IPS-18c (cell line): ENCODE data around the gene FAM98B.
"Not testable (repeated sequence)": the region's sequence is repeated elsewhere in the genome, so short reads cannot be mapped to it uniquely, and the experiment has no call there.

ENCODE experiments used
- H3K4me3 ChIP-seq: 2 replicates; pipeline ENCODE4 v1.7.0; 2013; ENCODE audit warnings: low read depth, mild to moderate bottlenecking, low read length, moderate library complexity; ENCODE audit not compliant: insufficient read depth
- H3K9me3 ChIP-seq: one replicate; pipeline ENCODE4 v1.6.1; 2013; ENCODE audit warnings: mild to moderate bottlenecking, low read length, moderate library complexity; ENCODE audit not compliant: control insufficient read depth, insufficient read depth

The FAM98B gene

DNA sequence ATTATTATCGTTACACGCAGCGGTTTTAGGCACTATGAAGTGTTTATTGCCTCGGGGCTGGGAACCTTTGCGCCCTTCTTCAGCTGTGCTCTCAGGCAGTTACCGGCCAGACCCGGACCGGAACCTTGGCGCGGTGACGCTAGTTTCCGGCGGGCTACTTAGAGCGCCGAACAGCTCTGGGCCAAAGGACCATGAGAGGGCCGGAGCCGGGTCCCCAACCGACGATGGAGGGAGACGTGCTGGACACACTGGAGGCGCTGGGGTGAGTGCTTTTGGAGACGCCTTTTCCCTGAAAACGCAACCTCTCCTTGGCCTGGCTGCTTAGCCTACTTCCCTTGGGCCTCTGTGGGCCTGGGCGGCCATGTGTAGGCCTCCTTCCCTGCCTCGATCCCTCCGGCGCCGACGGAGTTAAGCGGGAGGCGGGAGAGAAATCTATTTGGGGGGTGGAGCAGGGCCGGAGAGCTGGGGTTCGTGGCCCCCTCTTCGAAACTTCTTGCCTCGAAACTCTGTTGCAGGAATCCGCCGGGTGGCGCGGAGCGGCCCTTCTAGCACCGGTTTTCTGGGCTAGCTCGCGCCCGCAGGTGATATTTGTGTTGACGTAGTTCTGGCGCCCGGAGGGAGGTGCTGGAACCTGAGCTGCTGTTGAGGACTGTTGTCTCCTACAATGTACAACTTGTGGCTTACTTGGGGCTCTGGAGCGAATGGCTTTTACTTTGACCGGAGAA lies at the start of gene FAM98B:
Gene FAM98B (plus strand): TSS at position 157 of the 725 bp plus-strand sequence. CDS start 35 bp downstream, at position 192.
- H3K9me3 ChIP-seq = no peaks in the 10 kb centered on the region
- H3K4me3 ChIP-seq = peak within 1 kb of the TSS; percentile 91

DNA sequence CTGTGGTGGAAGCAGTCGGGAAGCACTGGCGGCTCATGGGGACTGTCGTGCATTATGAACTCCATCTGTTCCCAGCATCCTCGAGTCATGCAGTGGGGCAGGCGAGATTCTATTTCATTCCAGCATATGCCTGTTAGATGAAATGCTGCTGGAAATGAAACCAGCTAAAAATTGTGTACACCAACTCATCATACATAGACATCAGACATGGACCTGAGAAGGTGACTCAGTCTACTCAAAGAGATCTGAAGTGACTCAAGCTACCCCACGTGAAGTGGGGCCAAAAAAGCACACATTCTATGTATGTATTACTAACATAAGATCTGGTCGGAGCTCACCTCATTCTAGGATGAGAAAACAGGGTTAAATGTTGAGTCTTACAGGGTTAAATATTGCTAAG lies 47.5 kb upstream of the FAM98B start:
- Histone ChIP-seq H3K4me3 (no peak overlapping the region), H3K9me3 (no peaks in the 10 kb centered on the region)

DNA sequence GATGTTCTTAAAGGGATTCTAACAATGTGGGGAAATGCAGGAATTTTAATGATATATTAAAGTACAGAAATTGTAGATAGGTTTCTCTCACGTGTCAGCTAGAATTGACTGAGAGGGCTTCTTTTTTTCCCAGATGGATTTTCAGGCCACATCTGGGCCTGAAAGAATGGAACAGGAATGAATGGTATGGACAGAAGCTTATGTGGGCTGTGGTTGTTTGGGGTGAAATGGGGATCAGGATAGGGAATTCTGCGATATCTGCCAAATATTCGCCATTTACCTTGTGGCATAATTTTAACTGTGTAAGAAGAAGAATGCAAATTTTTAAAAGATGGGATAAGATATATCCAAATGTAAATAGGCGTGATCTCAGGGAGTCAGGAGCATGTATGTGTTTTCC lies 45.4 kb upstream of the FAM98B start:
- no peak overlapping the region for H3K4me3 ChIP-seq
- H3K9me3 ChIP-seq = no peaks in the 10 kb centered on the region

DNA sequence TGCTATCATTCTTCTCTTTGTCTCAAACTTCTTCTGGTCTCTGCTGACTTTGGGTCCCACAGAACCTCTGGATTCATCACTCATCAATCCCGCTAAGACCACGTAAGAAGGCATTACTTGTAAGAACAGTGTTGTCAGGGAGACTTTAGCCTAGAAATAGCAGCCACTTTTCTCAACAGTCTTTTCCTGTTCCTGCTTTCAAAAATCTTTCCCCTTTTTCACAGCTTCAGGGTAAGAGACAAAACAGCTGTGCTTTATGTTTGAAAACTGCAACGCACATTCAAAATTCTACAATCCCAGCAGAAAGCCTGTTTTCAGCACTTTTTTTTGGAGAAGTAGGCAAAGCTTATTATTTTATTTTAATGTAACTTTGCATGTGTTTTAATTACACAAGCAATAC lies 42.0 kb upstream of the FAM98B start:
- Histone ChIP-seq H3K9me3 (no peaks in the 10 kb centered on the region), H3K4me3 (no peak overlapping the region)

DNA sequence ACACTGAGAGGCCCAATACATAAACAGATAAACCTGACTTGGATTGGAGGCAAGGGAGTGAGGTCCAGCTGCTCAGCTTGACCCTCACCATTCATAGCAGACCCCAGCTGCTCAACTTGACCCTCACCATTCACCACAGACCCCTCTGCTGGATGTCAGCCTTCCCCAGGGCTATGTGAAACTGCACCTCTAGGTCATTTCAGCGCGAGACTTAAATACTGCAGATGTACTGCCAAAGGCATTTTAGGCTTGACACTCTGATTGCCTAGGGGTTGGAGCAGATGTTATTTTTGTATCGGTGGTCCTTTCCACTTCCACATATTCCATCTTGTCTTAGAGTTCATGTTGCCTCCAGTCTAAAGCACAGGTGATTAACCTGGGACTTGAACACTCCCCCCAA lies 41.5 kb upstream of the FAM98B start:
- Histone ChIP-seq H3K4me3 (no peak overlapping the region), H3K9me3 (no peaks in the 10 kb centered on the region)

DNA sequence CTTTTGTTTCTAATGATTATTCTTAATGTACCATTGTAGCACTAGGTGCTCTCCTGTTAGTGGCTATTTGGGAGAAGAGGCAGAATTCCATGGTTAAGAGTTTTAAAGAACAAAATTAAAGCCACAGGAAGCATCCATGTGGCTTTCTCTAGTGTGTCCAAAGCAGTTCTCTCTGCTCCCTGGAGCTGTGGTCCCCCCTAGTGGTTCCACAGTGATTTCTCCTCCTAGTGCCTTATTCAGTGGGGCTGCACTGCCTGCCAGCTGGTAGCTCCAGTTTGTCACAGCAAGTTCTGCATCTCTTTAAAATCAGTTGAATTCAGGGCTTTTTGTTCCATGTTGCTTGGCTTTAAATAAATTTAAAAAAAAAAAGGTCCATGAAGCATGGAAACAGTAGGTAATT lies 39.6 kb upstream of the FAM98B start:
- H3K4me3 ChIP-seq = no peak overlapping the region

DNA sequence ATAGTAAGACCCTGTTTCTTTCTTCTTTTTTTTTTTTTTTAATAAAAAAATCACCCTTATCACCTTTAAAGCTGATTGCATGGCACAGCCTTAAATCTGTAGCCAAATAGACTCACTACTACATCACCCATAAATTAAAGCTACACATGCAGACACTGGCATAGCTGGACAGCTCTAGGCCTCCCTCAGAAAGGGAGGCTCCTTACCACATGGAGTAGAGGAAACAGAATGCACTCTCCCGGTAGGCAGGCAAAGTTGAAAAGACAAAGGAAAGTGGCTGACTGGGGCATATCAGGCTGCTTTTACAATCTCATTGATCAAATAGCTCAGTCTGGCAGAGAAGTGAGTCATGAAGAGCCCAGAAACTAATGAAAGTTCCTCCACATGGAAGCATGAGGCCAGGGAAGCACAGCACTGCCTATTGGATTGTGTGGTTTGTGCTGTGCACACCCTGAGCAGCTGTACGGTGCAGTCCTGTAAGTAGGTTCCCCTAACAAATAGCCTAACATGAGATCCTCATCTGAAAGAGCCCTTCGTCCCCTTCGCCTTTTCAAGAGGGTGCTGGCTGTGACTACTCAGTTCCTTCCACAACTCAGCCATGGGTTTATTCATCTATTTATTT lies 32.7 kb upstream of the FAM98B start:
- no peak overlapping the region for H3K4me3 ChIP-seq
- peaks cover 2% of the 10 kb centered on the region for H3K9me3 ChIP-seq

More for the DNA sequence above, 39.6 kb upstream of the FAM98B start:
- no peaks in the 10 kb centered on the region for H3K9me3 ChIP-seq

DNA sequence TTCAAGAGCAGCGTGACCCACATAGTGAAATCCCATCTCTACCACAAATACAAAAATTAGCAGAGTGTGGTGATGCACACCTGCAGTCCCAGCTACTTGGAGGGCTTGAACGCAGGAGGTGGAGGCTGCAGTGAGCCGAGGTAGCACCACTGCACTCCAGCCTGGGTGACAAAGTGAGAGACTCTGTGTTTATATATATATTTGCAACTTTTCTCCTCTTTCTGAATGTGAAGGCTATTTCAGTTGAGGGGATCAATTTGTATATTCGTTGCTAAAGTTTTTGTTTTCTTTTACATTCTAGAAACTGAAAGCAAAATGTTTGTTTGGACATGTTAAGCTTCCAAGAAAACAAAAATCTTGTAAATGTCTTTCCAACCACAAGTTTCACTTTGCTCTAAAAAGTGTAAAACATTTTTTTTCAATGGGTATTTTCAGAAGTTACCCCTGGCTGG lies 29.8 kb upstream of the FAM98B start:
- Histone ChIP-seq H3K9me3 (peaks cover 2% of the 10 kb centered on the region), H3K4me3 (no peak overlapping the region)

DNA sequence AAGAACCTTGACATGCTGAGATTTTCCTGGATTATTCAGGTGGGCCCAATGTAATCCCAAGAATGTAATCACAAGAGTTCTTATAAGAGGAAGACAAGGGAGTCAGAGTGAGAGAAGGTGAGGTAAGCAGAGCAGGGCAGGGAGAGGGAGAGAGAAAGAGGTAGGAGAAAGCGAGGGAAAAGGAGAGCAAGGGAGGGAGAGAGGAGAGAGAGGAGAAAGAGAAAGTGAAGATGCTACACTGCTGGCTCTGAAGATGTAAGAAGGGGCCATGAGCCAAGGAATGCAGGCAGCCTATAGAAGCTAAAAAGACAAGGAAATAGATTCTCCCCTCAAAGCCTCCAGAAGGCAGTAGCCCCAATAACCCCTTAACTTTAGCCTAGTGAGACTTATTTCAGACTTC lies 28.7 kb upstream of the FAM98B start:
- Histone ChIP-seq H3K4me3 (no peak overlapping the region), H3K9me3 (peaks cover 2% of the 10 kb centered on the region)

DNA sequence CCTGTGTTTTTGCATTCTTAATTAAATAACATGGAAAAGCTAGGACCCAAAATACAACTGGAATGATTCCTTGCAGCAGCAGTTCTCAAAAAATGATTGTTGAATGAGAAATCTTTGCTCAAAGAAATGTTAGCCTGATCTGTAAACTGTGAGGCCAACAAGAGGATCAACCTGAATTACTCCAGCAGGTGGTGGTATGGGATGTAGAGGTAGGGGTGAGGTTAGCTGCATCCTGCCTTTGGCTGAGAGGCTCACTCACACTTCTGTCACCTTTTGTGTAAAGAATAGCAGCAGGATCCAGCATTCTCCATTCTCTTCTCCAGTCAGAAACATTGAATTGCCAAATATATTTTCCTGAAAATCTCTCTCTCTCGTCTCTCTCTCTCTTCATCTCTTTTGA lies 26.5 kb upstream of the FAM98B start:
- Histone ChIP-seq H3K9me3 (peaks cover 2% of the 10 kb centered on the region), H3K4me3 (no peak overlapping the region)

DNA sequence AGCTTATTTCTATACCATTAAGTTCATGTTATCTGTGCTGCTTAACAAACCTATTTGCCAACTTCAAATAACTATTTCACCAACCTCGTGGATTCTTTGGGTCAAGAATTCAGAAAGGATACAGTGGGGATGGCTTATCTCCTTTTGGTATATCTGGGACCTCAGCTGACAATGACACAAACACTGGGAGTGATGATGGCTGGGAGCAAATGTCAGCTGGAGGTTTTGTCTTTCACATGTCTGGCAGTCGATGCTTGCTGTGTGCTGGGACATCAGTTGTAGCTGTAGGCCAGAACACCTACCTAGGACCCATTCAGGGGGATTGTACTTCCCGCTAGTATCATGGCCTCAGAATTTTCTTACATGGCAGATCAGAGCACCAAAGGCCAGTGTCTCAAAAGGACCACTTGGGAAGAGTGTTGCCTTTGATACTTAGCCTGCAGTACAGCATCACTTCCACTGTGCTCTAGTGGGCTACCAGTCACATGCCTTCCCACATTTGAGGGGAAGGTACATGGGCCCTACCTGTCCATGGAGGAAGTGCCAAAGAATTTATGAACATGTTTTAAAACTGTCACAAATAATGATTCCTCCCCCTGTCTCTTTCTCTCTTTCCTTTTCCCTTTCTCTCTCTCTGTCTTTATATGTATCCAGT lies 23.7 kb upstream of the FAM98B start:
- no peak overlapping the region for H3K4me3 ChIP-seq

DNA sequence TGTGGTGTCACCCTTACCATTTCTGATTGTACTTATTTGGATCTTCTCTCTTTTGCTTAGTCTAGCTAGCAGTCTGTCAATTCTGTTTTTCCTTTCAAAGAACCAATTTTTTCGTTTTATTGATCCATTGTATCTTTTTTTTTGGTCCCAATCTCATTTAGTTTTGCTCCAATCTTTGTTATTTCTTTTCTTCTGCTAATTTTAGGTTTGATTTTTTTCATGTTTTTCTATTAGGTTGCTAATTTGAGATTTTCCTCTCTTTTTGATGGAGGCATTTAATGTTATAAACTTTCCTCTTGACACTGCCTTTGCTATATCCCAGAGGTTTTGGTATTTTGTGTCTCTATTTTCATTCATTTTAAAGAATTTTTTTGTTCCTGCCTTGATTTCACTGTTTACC lies 16.9 kb upstream of the FAM98B start:
- H3K9me3 ChIP-seq = no peaks in the 10 kb centered on the region

More for the DNA sequence above, 23.7 kb upstream of the FAM98B start:
- no peaks in the 10 kb centered on the region for H3K9me3 ChIP-seq

DNA sequence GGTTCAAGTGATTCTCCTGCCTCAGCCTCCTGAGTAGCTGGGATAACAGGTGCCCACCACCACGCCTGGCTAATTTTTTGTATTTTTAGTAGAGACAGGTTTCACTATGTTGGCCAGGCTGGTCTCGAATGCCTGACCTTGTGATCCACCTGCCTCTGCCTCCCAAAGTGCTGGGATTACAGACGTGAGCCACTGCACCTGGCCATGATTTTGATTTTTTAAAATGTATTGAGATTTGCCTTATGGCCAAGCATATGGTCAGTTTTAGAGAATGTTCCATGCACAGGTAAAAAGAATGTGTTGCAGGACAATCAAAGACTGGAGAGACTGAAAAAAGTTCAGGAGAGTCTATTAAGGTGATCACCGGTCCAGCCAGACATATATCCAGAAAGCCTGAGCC lies 16.3 kb upstream of the FAM98B start:
- not testable (repeated sequence) for H3K4me3 ChIP-seq, H3K9me3 ChIP-seq

More for the DNA sequence above, 16.9 kb upstream of the FAM98B start:
- no peak overlapping the region for H3K4me3 ChIP-seq

DNA sequence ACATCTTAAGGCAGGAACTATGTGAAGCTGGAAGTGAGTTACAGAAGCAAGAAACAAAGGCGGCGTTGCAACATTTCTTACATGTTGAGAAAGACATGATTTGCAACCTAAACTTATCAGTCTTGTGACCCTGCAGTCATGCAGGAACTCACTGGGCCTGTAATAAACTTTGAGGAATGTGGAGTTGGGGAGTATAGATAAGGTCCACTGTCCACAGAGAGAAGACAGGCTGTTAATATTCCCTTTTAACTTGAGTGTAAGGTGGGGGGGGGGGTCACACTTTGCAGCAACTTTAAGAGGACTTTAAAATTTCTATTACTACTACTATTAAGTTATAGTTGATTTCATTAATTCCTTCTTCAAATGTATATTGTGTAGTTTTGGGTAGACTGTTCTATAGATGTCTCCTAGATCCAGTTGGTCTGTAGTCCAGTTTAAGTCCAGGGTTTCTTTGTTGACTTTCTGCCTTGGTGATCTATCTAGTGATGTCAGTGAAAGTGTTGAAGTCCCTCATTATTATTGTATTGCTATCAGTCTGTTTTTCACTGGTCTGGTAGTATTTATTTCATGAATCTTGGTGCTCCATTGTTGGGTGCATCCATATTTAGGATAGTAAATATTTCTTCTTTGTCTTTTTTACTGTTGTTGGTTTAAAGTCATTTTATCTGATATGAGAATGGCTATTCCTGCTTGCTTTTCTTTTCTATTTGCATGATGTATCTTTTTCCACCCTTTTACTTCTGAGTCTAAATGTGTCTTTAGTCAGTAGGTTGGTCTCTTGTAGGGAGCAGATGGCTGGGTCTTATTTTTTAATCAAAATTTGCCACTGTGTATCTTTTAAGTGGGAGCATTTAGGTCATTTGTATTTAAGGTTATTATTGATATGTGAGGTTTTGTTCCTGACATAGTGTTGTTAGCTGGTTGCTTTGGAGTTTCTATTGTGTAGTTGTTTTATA lies 15.6 kb upstream of the FAM98B start:
- no peaks in the 10 kb centered on the region for H3K9me3 ChIP-seq
- no peak overlapping the region for H3K4me3 ChIP-seq

DNA sequence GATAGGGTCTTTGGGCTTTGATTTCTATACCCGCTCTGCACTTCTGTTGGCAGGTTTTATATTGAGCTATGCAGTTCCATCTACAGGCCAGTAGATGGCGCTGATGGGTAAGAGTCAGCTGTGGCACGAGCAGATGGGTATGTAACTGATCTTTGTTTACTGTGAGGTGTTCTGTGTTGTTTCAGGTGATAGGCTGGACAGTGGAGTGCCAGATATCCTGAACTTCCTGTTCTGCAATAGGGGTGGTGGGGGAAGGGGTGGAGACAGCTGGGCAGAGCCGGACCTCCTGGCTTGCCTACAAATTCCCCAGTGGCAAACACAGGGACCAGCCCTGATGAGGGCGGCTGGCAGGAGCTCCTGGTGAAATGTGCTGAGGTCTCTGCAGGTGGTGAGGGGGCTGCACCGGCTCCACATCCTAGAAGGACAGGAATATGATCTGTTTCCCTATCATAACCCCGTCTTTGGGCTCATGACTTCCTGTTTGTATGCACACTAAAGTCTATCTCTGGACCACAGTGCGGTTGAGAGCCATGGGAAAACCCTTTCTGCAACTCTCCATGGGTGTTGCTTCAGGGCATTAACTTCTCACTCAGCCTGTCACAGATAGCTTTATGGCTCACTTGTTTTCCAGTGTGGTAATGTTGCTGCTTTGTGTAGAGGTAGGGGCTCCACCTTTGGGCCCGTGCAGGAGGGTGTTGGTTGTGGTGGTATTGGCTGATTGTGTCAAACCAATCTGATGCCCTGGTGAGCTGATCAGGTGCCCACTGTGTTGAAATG lies 13.4 kb upstream of the FAM98B start:
- no peak overlapping the region for H3K4me3 ChIP-seq
- no peaks in the 10 kb centered on the region for H3K9me3 ChIP-seq

DNA sequence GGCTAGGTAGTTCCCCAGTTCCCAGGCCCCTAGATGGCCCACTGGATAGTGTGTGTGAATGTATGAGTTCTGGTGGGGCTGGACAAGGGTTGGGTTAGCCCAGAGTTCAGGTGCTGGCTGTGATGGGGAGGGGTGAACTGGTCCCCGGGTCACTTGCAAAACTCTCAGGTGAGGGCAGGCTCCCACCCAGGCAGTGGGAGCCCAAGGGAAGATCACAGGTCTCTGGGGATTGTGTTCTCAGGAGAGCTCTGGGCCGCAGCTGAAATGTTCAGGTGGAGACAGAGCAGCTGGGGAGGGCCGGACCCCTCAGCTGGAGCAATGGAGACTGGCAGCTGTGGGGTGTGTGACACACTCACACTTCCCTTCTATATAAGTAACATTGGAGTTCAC lies 12.8 kb upstream of the FAM98B start:
- H3K9me3 ChIP-seq = no peaks in the 10 kb centered on the region
- no peak overlapping the region for H3K4me3 ChIP-seq

DNA sequence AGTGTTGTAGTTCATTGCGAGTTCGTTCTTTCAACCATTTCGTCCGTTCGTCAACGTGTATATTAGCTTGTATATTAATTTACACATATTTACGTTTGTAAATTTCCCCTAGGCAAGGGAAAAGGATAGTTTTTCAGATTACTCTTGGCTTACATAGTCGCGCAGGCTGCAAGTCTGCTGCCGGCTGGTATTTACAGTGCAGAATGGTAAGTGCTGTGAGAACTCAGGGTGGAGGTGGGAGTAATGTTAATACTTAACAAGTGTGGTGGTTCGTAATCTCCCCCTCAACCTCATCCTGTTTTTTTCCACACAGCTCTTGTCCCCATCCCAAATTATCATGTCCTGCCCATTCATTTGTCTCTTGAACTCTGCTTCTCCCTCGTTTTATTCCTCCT lies 766 bp downstream of the FAM98B start:
- H3K4me3 ChIP-seq = peak overlapping the region; percentile 91
- H3K9me3 ChIP-seq = no peaks in the 10 kb centered on the region
